ENCODE data around the gene PAXX. TPM values are rescaled to one million over a fixed set of nuclear protein-coding genes. Genes with fewer than 3 reads are reported as not detected.

PAXX gene
- total and polyA plus RNA-seq, 9 of the 15 experiments (the other 6 are each of a cell fraction or from before 2014, with no cell fraction given), result 1.2 to 175 (median 38.5) TPM

GRCh38 chr9:137027369-137028262, 35.4 kb downstream of the PAXX start, which contains the start of gene ABCA2:
TSS of gene ABCA2 (minus strand) at chr9:137028237. CDS start at chr9:137028140, 97 bp downstream.
- POLR2A ChIA-PET, result interaction anchor here (0.7 kb wide), 1 partner anchor 682 kb away, joined by 3 read pairs; no protein-coding TSS in a partner anchor
- no peaks in the 10 kb centered on the region for H3K9me3 ChIP-seq (replicated peaks; ENCODE audit: control insufficient read depth, insufficient read depth, low read depth, low read length)
- ATAC-seq (peak; percentile 31), DNase-seq (ENCODE audit: extremely low read depth in 1 of 4, low spot score in 3 of 4) (peak in 3 of 4 experiments; percentile 55 to 66 (median 64)), FAIRE-seq (no peak)
- H3K27ac ChIP-seq (ENCODE audit: extremely low read depth, low read depth, low read length), result peak within 1 kb of the TSS; percentile 57; the same call in 2 of the 3 replicates
- CTCF ChIA-PET (ENCODE audit: low intra/inter-chr PET ratio), result interaction anchor here (0.6 to 3.0 kb wide), 2 partner anchors 79 to 209 kb away, joined by 3 to 17 read pairs; no protein-coding TSS in a partner anchor
- H3K4me2 ChIP-seq (ENCODE audit: insufficient read depth, low read length), result peak within 1 kb of the TSS; percentile 86
- no peaks in the 10 kb centered on the region for H3K27me3 ChIP-seq (ENCODE audit: control insufficient read depth in 2 of 2, insufficient read depth in 2 of 2, low read length in 2 of 2)
- intact Hi-C loops (cut with micrococcal nuclease) (loop anchor here (2.0 kb wide), 1 partner anchor 83 kb away; the partner anchor contains the start of genes C8G and FBXW5), in situ Hi-C loops (cut with MboI) (no loop called here)
- no peaks in the 10 kb centered on the region for H4K20me1 ChIP-seq (replicated peaks; ENCODE audit: control insufficient read depth, insufficient read depth, low read length)
- H2AFZ ChIP-seq (ENCODE audit: low read depth, low read length), result peak within 1 kb of the TSS; percentile 93
- H3K79me2 ChIP-seq (ENCODE audit: control insufficient read depth, insufficient read depth, low read length), result peaks cover 3% of the 10 kb centered on the region; the same call in 1 of the 3 replicates
- WGBS (ENCODE audit: insufficient coverage, low coverage, missing lambda C conversion rate), result 11% methylated on average over 30 of the region's 95 CpGs
- H3K9ac ChIP-seq (ENCODE audit: insufficient read depth in 1 of 2, low read depth in 2 of 2, low read length in 2 of 2), result peak within 1 kb of the TSS; percentile 69 to 92
- peak within 1 kb of the TSS; percentile 66 for H3K4me3 ChIP-seq
- H3K36me3 ChIP-seq (ENCODE audit: control insufficient read depth, insufficient read depth, low read length), result no peaks in the 10 kb centered on the region
- no TSS peak for BruUV-seq (replicated peaks)
- peaks cover 9 to 95% of the 10 kb centered on the region in 2 experiments for H3K4me1 ChIP-seq (replicated peaks in 1 of 2; ENCODE audit: control insufficient read depth in 2 of 2, insufficient read depth in 2 of 2, low read length in 2 of 2)
- H3K9me1 ChIP-seq (ENCODE audit: control insufficient read depth, insufficient read depth, low read length), result no peaks in the 10 kb centered on the region
- TF ChIP-seq, protein P1, sequence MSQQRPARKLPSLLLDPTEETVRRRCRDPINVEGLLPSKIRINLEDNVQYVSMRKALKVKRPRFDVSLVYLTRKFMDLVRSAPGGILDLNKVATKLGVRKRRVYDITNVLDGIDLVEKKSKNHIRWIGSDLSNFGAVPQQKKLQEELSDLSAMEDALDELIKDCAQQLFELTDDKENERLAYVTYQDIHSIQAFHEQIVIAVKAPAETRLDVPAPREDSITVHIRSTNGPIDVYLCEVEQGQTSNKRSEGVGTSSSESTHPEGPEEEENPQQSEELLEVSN (IDR thresholded peaks at IDR 0.05; ENCODE audit: borderline replicate concordance in 1 of 2, extremely low read depth in 1 of 2, insufficient read depth in 1 of 2, insufficient read length in 1 of 2, low read depth in 1 of 2, low read length in 1 of 2, poor library complexity in 1 of 2, severe bottlenecking in 1 of 2), result peak; percentile 39 to 82
- TF ChIP-seq CCAR2 (IDR thresholded peaks at IDR 0.05; ENCODE audit: low read depth, low read length) (no peak), KLF1 (tag; IDR thresholded peaks at IDR 0.05) (no peak), HMGN3 (IDR thresholded peaks at IDR 0.05; ENCODE audit: borderline replicate concordance, extremely low read depth, insufficient read length, low read depth, low read length) (peak; percentile 21), NFE2 (IDR thresholded peaks at IDR 0.05; ENCODE audit: low read depth) (peak; percentile 39; the same call in 1 of the 2 replicates), L3MBTL2 (IDR thresholded peaks at IDR 0.05) (peak; percentile 46), ZNF79 (CRISPR knock-in tag; IDR thresholded peaks at IDR 0.05; ENCODE audit: low read depth) (no peak), MTF1 (CRISPR knock-in tag; IDR thresholded peaks at IDR 0.05; ENCODE audit: borderline replicate concordance) (no peak), IFI16 (CRISPR knock-in tag; IDR thresholded peaks at IDR 0.05) (no peak), TFAP4 (CRISPR knock-in tag; IDR thresholded peaks at IDR 0.05; ENCODE audit: borderline replicate concordance) (peak; percentile 37; the same call in 1 of the 2 replicates), RBM25 (IDR thresholded peaks at IDR 0.05; ENCODE audit: low read depth, low read length, severe bottlenecking) (no peak), ZNF124 (CRISPR knock-in tag; IDR thresholded peaks at IDR 0.05) (0 out of 2 replicates have a peak, but pooled peaks have one; percentile 24), ZSCAN29 (IDR thresholded peaks at IDR 0.05) (no peak), CREB1 (IDR thresholded peaks at IDR 0.05) (no peak), CREB1 (CRISPR knock-in tag; IDR thresholded peaks at IDR 0.05) (0 out of 2 replicates have a peak, but pooled peaks have one; percentile 47), LEF1 (IDR thresholded peaks at IDR 0.05) (no peak), SETDB1 (IDR thresholded peaks at IDR 0.05; ENCODE audit: low read length) (no peak), IRF2 (CRISPR knock-in tag; IDR thresholded peaks at IDR 0.05) (0 out of 2 replicates have a peak, but pooled peaks have one; percentile 56), CHD2 (IDR thresholded peaks at IDR 0.05; ENCODE audit: low read depth, low read length) (peak; percentile 46; the same call in 1 of the 2 replicates), PHF8 (IDR thresholded peaks at IDR 0.05; ENCODE audit: borderline replicate concordance, low read length) (peak; percentile 53; the same call in 1 of the 2 replicates)

Measured in K562 (cell line).